GM23338 (cell line): Measurements from ENCODE around the gene CTDNEP1. TPM values are rescaled to one million over a fixed set of nuclear protein-coding genes. Genes with fewer than 3 reads are reported as not detected.

Source experiments
- ATAC-seq: fragments of 200-7000 bp; cut with Tn5 transposase; 3 replicates; pipeline ENCODE4 v1.9.1; 2020
- DNase-seq: peaks from one replicate; pipeline ENCODE4 v3.0.0-alpha.2; 2015; ENCODE audit warnings: low spot score
- H2AFZ ChIP-seq: fragments of 200-600 bp; sonication (generic); 2 replicates; pipeline ENCODE4 v1.8.0; 2016; ENCODE audit warnings: antibody characterized with exemption, mild to moderate bottlenecking, moderate library complexity
- H3F3A ChIP-seq: fragments of 200-600 bp; sonication (generic); replicated peaks from 2 replicates; pipeline ENCODE4 v1.8.0; 2017; ENCODE audit warnings: antibody characterized with exemption, mixed run types, low read depth
- H3K27ac ChIP-seq: fragments of 200-600 bp; sonication (generic); 2 replicates; pipeline ENCODE4 v1.6.1; 2016; ENCODE audit warnings: low read depth
- H3K27me3 ChIP-seq: fragments of 200-600 bp; sonication (generic); 2 replicates; pipeline ENCODE4 v1.8.0; 2016; ENCODE audit warnings: mild to moderate bottlenecking, mixed run types, moderate library complexity; ENCODE audit not compliant: insufficient read depth
- H3K36me3 ChIP-seq: fragments of 200-600 bp; sonication (generic); 2 replicates; pipeline ENCODE4 v1.8.0; 2016; ENCODE audit warnings: mild to moderate bottlenecking; ENCODE audit not compliant: insufficient read depth
- H3K4me1 ChIP-seq: fragments of 200-600 bp; sonication (generic); 2 replicates; pipeline ENCODE4 v1.8.0; 2016; ENCODE audit warnings: mild to moderate bottlenecking, moderate library complexity; ENCODE audit not compliant: insufficient read depth
- H3K4me2 ChIP-seq: fragments of 200-600 bp; sonication (generic); 2 replicates; pipeline ENCODE4 v1.7.1; 2017; ENCODE audit warnings: mixed run types
- H3K4me3 ChIP-seq: fragments of 200-600 bp; sonication (generic); 2 replicates; pipeline ENCODE4 v1.6.1; 2016; ENCODE audit warnings: mixed run types
- H3K79me2 ChIP-seq: fragments of 200-600 bp; sonication (generic); replicated peaks from 2 replicates; pipeline ENCODE4 v1.8.0; 2017; ENCODE audit warnings: mild to moderate bottlenecking; ENCODE audit not compliant: insufficient read depth
- H3K9me2 ChIP-seq: fragments of 200-600 bp; sonication (generic); 2 replicates; pipeline ENCODE4 v1.8.0; 2017; ENCODE audit not compliant: insufficient read depth
- H4K20me1 ChIP-seq: fragments of 200-600 bp; sonication (generic); replicated peaks from 2 replicates; pipeline ENCODE4 v1.8.0; 2017; ENCODE audit warnings: mild to moderate bottlenecking; ENCODE audit not compliant: insufficient read depth
- H3K27ac Mint-ChIP-seq: 2 replicates; pipeline ENCODE4 v1.8.0; 2020; ENCODE audit warnings: inconsistent platforms, mild to moderate bottlenecking, moderate library complexity, mixed read lengths
- H3K27me3 Mint-ChIP-seq: 3 replicates; pipeline ENCODE4 v1.8.0; 2022; ENCODE audit warnings: low read depth, mild to moderate bottlenecking, moderate library complexity, mixed read lengths, inconsistent platforms; ENCODE audit not compliant: insufficient read depth, poor library complexity
- H3K36me3 Mint-ChIP-seq: 3 replicates; pipeline ENCODE4 v1.8.0; 2021; ENCODE audit warnings: low read depth, mild to moderate bottlenecking, inconsistent platforms, moderate library complexity, mixed read lengths
- H3K4me1 Mint-ChIP-seq: 3 replicates; pipeline ENCODE4 v1.8.0; 2020; ENCODE audit warnings: mild to moderate bottlenecking, inconsistent platforms, mixed read lengths
- H3K4me3 Mint-ChIP-seq: 3 replicates; pipeline ENCODE4 v1.8.0; 2021; ENCODE audit warnings: moderate library complexity, mild to moderate bottlenecking, inconsistent platforms, mixed read lengths
- H3K9me3 Mint-ChIP-seq: 3 replicates; pipeline ENCODE4 v1.8.0; 2020; ENCODE audit warnings: moderate library complexity, mild to moderate bottlenecking, inconsistent platforms, mixed read lengths
- CREB1 ChIP-seq: fragments of 250-450 bp; sonication (Bioruptor Pico); IDR thresholded peaks from 2 replicates; pipeline ENCODE4 v1.5.0; 2020; ENCODE audit warnings: low read depth, mild to moderate bottlenecking, moderate library complexity
- CTCF ChIP-seq, 2 experiments: fragments of 200-600 bp in 1 of 2; sonication (generic) in 1 of 2; conservative IDR thresholded peaks; 2 replicates each; pipeline versions ENCODE4 v1.5.1 to v1.6.1; 2016 to 2017; ENCODE audit warnings: antibody characterized with exemption in 2 of 2, low read depth in 2 of 2, mild to moderate bottlenecking in 2 of 2, moderate library complexity in 1 of 2
- ETS1 ChIP-seq: IDR thresholded peaks from 2 replicates; pipeline ENCODE4 v1.6.1; 2016; ENCODE audit warnings: antibody characterized with exemption
- EZH2phosphoT487 ChIP-seq: fragments of 200-600 bp; sonication (generic); IDR thresholded peaks from one replicate; pipeline ENCODE4 v1.8.1; 2018; ENCODE audit warnings: antibody characterized with exemption; ENCODE audit not compliant: unreplicated experiment
- REST ChIP-seq: IDR thresholded peaks from one replicate; pipeline ENCODE4 v1.6.1; 2018; ENCODE audit warnings: antibody characterized with exemption; ENCODE audit not compliant: unreplicated experiment
- ZNF114 ChIP-seq: fragments of 250-450 bp; sonication (Bioruptor Pico); IDR thresholded peaks from 2 replicates; pipeline ENCODE4 v1.5.0; 2020; ENCODE audit warnings: mild to moderate bottlenecking, moderate library complexity
- ZNF331 ChIP-seq: fragments of 250-450 bp; sonication (Bioruptor Pico); IDR thresholded peaks from 2 replicates; pipeline ENCODE4 v1.5.0; 2020; ENCODE audit warnings: low read depth, mild to moderate bottlenecking, moderate library complexity
- ZNF462 ChIP-seq: fragments of 250-450 bp; sonication (Bioruptor Pico); IDR thresholded peaks from 2 replicates; pipeline ENCODE4 v1.5.0; 2020; ENCODE audit warnings: mild to moderate bottlenecking, moderate library complexity
- polyA plus RNA-seq: library from polyadenylated mRNA; unstranded; fragments of >200 nt; fragmentation: Nextera tagmentation; extraction: Ambion mirVana; gene quantifications from 2 replicates; pipeline ENCODE4 v1.2.1, GENCODE V29; 2016
- total RNA-seq: library from RNA; depleted of rRNA; stranded (reverse); fragments of >200 nt; shearing (Covaris generic); gene quantifications from 2 replicates; pipeline ENCODE4 v1.2.3, GENCODE V29; 2014

The CTDNEP1 gene
- total and polyA plus RNA-seq, 2 experiments from 2014 or later = 48.1 to 93.4 TPM

GRCh38 chr17:7195971-7196370 lies 55.6 kb downstream of the CTDNEP1 start:
- Histone ChIP-seq H2AFZ (no peak overlapping the region), H3K4me1 (no peaks in the 10 kb centered on the region; the same call in 1 of the 2 replicates), H3K79me2 (no peaks in the 10 kb centered on the region), H3K9me2 (no peaks in the 10 kb centered on the region), H3K27me3 (no peaks in the 10 kb centered on the region), H3K27ac (no peak overlapping the region), H3K4me3 (no peak overlapping the region), H3K36me3 (no peaks in the 10 kb centered on the region; the same call in 1 of the 2 replicates), H3F3A (no peaks in the 10 kb centered on the region), H4K20me1 (0 out of 2 replicates have a peak, but pooled peaks cover 4% of the 10 kb centered on the region), H3K4me2 (no peak overlapping the region)
- Mint-ChIP-seq H3K27me3 (peaks cover 8% of the 10 kb centered on the region), H3K36me3 (peaks cover 65% of the 10 kb centered on the region), H3K4me3 (no peak overlapping the region), H3K4me1 (peaks cover 2% of the 10 kb centered on the region; the same call in 1 of the 3 replicates), H3K27ac (no peak overlapping the region), H3K9me3 (no peaks in the 10 kb centered on the region)
- DNase-seq = no peak
- ATAC-seq = no peak
- TF ChIP-seq ZNF331 (CRISPR knock-in tag) (no peak), ETS1 (no peak), CREB1 (CRISPR knock-in tag) (no peak), REST (no peak), CTCF (conservative IDR thresholded peaks at IDR 0.05; ENCODE audit: low read depth in 2 of 2) (no peak), ZNF114 (CRISPR knock-in tag) (no peak), EZH2phosphoT487 (no peak), ZNF462 (CRISPR knock-in tag) (no peak)
